Measurements from ENCODE around the gene PPIH.

GRCh38 chr1:42703888-42704464 lies 45.8 kb downstream of the PPIH start:
- no peak for TF ChIP-seq CTCF (CRISPR knock-in tag; IDR thresholded peaks at IDR 0.05)
- TF ChIP-seq MAF1 (CRISPR knock-in tag; IDR thresholded peaks at IDR 0.05; ENCODE audit: borderline replicate concordance), result no peak
- TF ChIP-seq POGK (CRISPR knock-in tag; conservative IDR thresholded peaks at IDR 0.05), result no peak
